Lower lobe of right lung (tissue), 2 donors: ENCODE data around the gene MX2. TPM values are rescaled to one million over a fixed set of nuclear protein-coding genes. Genes with fewer than 3 reads are reported as not detected.

Source experiments
- ATAC-seq, 2 donors: fragments of 200-7000 bp; cut with Tn5 transposase; one replicate each; pipeline ENCODE4 v1.9.1; 2020 to 2022; ENCODE audit warnings: mild to moderate bottlenecking in 2 of 2, moderate library complexity in 2 of 2
- DNase-seq: peaks from one replicate; pipeline ENCODE4 v3.0.0-alpha.2; 2020
- H3K27ac ChIP-seq: fragments of 200-600 bp; one replicate; pipeline ENCODE4 v1.8.0; 2022
- H3K27me3 ChIP-seq: fragments of 200-600 bp; one replicate; pipeline ENCODE4 v1.8.0; 2022; ENCODE audit warnings: low read depth
- H3K36me3 ChIP-seq: fragments of 200-600 bp; one replicate; pipeline ENCODE4 v1.8.0; 2022; ENCODE audit warnings: mild to moderate bottlenecking
- H3K4me1 ChIP-seq: fragments of 200-600 bp; one replicate; pipeline ENCODE4 v1.8.0; 2022
- H3K4me3 ChIP-seq: fragments of 200-600 bp; one replicate; pipeline ENCODE4 v1.8.0; 2022; ENCODE audit warnings: mild to moderate bottlenecking
- H3K9me3 ChIP-seq: fragments of 200-600 bp; one replicate; pipeline ENCODE4 v1.8.0; 2022
- CTCF ChIP-seq: fragments of 200-600 bp; IDR thresholded peaks from one replicate; pipeline ENCODE4 v1.8.0; 2022; ENCODE audit warnings: antibody characterized with exemption, mild to moderate bottlenecking
- intact Hi-C: fragments of 100-400 bp; cut with DNase I; formaldehyde crosslinking; loops from one replicate; pipeline ENCODE4 v1.11.0; 2022
- total RNA-seq: library from RNA; stranded (reverse); fragmentation: NEBNext Ultra II Directional; extraction: Animal tissue kit (Norgen Biotek cat#: 25700); gene quantifications from one replicate; pipeline ENCODE4 v1.2.1, GENCODE V29; 2021
- donor health status: DM: no; HTN: yes; CAD: no; lungs with severe emphysema.

MX2 gene
- total RNA-seq, 1 donor from 2014 or later: 35.5 TPM

- Histone ChIP-seq H3K27ac (no peak overlapping the region), H3K4me3 (no peak overlapping the region), H3K4me1 (no peaks in the 10 kb centered on the region), H3K36me3 (peaks cover 96% of the 10 kb centered on the region), H3K9me3 (peaks cover 5% of the 10 kb centered on the region), H3K27me3 (no peaks in the 10 kb centered on the region)
- no peak for TF ChIP-seq CTCF
- intact Hi-C loops: no loop called here
- ATAC-seq (no peak), DNase-seq (no peak)
Measured at GRCh38 chr21:41438425-41439113, 76.7 kb downstream of the MX2 start.

GRCh38 chr21:41439248-41439647, 77.4 kb downstream of the MX2 start:
- Histone ChIP-seq H3K9me3 (peaks cover 5% of the 10 kb centered on the region), H3K4me3 (no peak overlapping the region), H3K36me3 (peaks cover 96% of the 10 kb centered on the region), H3K4me1 (no peaks in the 10 kb centered on the region), H3K27me3 (no peaks in the 10 kb centered on the region), H3K27ac (no peak overlapping the region)
- ATAC-seq: no peak
- no peak for TF ChIP-seq CTCF
- no peak for DNase-seq
- intact Hi-C loops: no loop called here

GRCh38 chr21:41441546-41441945, 79.7 kb downstream of the MX2 start:
- Histone ChIP-seq H3K27me3 (no peaks in the 10 kb centered on the region), H3K4me3 (no peak overlapping the region), H3K27ac (no peak overlapping the region), H3K36me3 (peaks cover 100% of the 10 kb centered on the region), H3K4me1 (no peaks in the 10 kb centered on the region), H3K9me3 (no peaks in the 10 kb centered on the region)
- no peak for TF ChIP-seq CTCF
- no peak for DNase-seq
- ATAC-seq: no peak
- intact Hi-C loops: no loop called here

GRCh38 chr21:41442481-41443186, 80.8 kb downstream of the MX2 start:
- no peak overlapping the region for H3K4me3 ChIP-seq
- H3K27me3 ChIP-seq: no peaks in the 10 kb centered on the region
- DNase-seq (no peak), ATAC-seq (no peak)
- no peak for TF ChIP-seq CTCF
- peaks cover 100% of the 10 kb centered on the region for H3K36me3 ChIP-seq
- H3K4me1 ChIP-seq: no peaks in the 10 kb centered on the region
- no peak overlapping the region for H3K27ac ChIP-seq
- no peaks in the 10 kb centered on the region for H3K9me3 ChIP-seq
- intact Hi-C loops: no loop called here

- intact Hi-C loops: no loop called here
- no peak overlapping the region for H3K27ac ChIP-seq
- DNase-seq: no peak
- no peak for TF ChIP-seq CTCF
- no peaks in the 10 kb centered on the region for H3K4me1 ChIP-seq
- H3K36me3 ChIP-seq: peaks cover 100% of the 10 kb centered on the region
- H3K4me3 ChIP-seq: no peak overlapping the region
- no peaks in the 10 kb centered on the region for H3K27me3 ChIP-seq
- ATAC-seq: no peak
- no peaks in the 10 kb centered on the region for H3K9me3 ChIP-seq
Measured at GRCh38 chr21:41443562-41443961, 81.7 kb downstream of the MX2 start.
